Stimulated activated CD8-positive, alpha-beta memory T cell treated with anti-CD3 and anti-CD28 coated beads, Interleukin-12 subunit alpha, Interleukin-12 subunit beta, amount 100 ng/mL, for 24 hours (primary cell): ENCODE measurements around the gene SLC39A10.
A peak's percentile ranks its signal among the peaks of the same experiment; 100 is the strongest.
"Not testable (repeated sequence)": the region's sequence is repeated elsewhere in the genome, so short reads cannot be mapped to it uniquely, and the experiment has no call there.

Experiments
- DNase-seq: peaks from one replicate; pipeline ENCODE4 v3.0.0-alpha.2; 2020; ENCODE audit errors: extremely low read depth

SLC39A10 gene

DNA sequence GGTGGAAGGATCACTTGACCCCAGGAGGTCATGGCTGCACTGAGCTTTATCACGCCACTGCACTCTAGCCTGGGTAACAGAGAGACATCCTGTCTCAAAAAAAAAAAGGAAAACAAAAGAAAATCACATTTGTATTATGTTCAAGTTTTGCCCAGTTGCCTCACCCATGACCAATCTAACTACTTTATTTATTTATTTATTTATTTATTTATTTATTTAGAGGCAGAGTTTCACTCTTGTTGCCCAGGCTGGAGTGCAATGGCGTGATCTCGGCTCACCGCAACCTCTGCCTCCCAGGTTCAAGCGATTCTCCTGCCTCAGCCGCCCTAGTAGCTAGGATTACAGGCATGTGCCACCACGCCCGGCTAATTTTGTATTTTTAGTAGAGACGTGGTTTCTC is 12.3 kb upstream of the SLC39A10 start:
- not testable (repeated sequence) for DNase-seq

DNA sequence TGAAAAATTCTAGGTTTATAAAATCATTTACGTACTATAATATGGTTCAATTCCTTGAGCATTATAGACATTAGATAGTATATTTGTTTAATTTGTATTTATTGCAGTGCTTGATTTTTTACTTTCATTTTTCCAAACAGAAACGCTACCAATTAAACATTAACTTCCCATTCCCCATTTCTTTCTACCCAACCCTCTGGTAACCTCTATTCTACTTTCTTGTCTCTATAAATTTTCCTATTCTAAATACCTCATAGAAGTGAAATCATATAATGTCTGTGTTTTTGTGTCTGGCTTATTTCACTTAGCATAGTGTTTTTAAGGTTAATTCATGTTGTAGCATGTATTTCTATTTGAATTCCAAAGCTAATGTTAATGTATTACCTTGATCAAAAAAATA is 11.6 kb upstream of the SLC39A10 start:
- DNase-seq, result no peak

DNA sequence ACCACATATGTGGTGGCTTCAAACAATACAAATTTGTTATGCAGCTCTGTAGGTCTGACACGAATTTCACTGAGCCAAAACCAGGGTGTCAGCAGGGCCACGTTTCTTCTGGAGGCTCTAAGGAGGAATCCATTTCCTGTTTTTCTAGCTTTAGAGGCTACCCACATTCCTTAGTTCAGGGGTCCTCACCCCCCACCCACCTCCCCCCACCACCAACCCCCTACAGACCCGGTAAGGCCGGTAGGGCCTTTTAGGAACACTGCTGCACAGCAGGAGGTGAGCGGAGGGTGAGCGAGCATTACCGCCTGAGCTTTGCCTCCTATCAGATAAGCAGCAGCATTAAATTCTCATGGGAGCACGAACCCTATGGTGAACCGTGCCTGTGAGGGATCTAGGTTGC is 10.6 kb upstream of the SLC39A10 start:
- no peak for DNase-seq

DNA sequence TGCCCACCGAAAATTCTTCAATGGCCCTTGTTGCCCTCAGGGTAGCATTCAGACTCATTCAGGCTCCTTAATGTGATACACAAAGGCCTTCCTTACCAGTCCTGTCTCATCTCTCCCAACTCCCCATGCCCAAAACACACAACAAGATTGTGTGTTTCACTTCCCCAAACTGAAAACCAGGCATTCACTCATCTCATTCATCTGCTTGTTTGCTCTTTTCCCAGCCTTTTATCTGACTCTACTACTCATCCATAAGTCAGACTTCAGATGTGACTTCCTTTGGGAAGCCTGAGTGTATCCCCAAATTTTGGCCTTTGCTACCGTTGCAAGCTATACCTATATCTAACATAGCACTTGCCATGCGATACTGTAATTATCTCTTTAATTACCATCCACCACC is 9.7 kb upstream of the SLC39A10 start:
- DNase-seq, result no peak

DNA sequence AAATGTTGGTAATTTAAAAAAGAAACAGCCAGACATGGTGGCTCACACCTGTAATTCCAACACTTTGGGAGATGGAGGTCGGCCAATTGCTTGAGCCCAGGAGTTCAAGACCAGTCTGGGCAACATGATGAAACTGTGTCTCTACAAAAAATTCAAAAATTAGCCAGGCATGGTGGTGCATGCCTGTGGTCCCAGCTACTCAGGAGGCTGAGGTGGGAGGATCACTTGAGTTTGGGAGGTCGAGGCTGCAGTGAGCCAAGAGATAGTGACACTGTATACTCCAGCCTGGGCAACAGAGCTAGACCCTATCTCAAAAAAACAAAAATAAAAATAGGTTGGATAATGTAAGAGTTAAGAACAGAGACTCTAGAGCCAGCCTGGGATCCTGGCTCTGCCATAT is 8.7 kb upstream of the SLC39A10 start:
- DNase-seq, result not testable (repeated sequence)

DNA sequence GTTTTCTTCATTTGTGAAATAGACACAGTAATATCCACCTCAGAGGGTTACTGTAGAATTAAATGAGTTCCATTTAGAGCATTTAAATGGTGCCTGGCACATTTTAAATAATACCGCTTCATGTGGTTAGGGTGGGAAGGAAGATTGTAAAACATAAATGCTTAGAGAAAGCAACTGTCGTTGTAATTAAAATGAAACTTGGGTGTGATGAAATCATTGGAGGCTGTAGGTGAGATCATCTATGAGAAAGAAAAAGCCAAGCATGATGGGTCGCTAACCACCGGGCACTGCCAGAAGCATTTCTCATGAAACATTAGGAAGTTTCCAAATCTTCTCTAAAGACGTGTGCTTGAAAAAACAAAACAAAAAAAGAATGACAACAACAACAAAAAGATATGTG is 8.2 kb upstream of the SLC39A10 start:
- no peak for DNase-seq

DNA sequence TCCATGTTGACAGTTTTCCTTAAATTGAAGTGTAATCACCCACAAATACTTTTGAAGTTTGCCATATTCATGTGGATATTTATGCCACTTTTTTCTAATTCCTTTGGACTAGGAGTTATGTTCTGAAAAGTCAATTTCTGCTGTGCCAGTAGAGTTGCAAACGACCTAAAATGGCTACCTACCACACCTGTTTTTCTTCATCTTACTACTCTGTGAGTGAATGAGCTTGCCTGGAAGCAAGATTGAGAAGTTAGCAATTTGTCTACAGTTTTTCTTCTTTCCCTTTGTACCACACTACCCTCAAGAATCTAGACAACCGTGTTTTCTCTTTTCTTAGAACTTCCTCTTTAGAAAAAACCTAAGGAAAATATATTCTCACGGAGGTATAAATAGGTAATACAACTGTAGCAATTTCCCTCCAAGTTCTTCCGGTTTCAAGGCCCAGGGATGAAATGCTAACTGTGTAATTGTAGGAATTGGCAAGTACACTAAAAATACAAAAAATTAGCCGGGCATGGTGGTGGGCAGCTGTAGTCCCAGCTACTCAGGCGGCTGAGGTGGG is 7.3 kb upstream of the SLC39A10 start:
- DNase-seq, result no peak

DNA sequence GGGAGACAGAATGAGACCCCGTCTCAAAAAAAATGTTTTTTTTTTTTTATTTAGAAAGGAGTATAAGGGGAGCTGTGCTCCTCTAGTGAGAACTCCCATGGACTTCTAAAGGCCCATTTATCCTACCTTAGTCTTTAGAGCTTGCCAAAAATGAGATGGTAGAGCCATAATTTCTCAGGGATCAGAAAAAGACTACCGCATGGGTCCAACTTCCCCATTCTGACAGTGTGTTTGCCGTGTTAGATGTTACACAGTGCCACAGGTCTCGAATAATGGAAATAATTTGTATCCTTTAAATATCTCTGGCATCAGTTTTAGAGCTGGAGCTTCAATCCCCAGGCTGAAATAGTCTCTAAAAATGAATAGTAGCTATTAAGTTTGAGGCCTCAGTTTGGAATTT is 6.0 kb upstream of the SLC39A10 start:
- no peak for DNase-seq

DNA sequence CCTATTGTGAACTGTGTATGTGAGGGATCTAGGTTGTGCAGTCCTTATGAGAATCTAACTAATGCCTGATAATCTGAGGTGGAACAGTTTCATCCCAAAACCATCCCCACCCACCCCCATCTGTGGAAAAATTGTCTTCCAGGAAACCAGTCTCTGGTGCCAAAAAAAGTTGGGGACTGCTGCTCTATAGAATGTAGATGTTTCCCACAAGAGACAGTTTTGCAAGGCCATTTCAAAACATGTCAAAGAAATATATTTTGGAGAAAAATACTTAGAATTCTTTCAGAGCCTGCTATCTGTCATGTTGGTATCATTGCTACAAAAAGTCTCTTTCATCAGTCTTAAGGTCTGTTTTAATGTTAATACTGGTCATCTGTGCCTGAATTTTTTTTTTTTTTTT is 4.1 kb upstream of the SLC39A10 start:
- DNase-seq, result no peak

DNA sequence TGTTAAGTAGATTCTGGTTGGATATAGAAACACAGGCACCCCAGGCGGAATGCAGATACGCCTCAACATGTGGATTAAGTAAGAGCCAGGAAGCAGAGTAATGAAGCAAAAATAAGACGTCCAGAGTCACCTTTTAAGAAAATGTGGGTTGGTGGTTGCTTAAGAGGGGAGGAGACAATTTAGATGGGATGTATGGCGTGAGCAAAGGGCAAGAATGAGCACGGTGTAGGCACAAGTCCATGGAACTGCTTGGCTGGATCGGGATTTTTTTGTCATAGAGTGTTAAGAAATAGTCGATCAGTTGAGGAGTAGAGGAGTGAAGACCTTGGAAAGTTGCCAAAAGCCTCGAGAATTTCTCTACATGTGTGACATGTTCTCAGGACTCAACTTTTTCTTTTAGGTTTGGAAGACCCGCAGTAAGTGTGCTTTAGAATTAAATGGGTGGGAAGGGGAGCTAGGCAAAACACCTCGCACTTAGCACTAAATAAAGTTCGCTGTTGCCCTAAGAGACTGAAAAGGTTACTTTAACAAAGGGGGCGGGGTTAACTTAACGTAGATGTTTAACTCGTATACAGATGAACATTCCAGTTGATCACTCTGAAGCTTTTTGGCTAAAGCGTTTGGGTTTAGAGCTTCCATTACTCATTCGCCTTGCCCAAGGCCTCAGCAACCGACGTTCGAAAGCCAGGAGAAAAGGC is 716 bp upstream of the SLC39A10 start:
- DNase-seq, result no peak

DNA sequence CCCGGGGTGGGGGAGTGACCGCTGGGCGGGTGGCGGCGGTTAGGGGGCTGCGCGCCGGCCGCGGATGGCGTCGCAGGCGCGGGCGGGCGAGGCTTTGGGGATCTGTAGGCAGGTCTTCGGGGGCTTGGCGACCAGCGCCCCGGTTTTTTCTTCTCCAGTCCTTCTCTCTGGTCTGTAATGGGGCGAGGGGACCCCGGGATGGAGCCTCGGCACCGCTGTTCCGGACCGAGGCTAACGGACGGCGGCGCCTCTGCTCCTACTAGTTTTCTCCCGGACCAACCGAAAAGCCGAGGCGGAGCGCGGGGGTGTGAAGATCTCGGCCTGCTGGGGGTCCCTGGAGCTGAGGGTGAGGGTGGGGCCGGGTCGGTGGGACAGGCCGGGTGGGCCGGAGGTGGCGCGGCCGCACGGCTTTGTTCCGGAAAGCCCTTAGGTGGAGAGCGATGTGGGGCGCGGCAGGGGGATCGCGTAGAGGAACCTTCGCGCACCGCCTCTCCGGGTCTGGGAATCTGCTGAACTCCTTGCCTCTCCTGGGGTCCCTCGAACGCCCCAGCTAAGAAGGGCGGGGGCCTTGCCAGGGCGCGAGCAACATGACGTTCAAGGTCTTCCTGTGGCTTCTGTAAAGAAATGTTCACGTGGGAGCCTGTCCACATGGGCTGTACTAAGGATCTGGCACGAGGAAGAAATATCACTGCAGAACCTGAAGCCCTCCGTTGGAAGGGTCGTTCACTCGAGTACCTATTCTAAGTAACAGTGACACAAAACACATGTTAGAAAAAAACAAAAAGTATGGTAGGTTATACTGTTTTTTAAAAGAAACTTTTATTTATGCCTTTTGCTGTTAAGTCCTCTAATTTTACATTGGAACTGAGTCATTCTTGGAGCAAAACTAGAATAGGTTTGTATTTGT is 861 bp downstream of the SLC39A10 start:
- DNase-seq, result peak; percentile 32

DNA sequence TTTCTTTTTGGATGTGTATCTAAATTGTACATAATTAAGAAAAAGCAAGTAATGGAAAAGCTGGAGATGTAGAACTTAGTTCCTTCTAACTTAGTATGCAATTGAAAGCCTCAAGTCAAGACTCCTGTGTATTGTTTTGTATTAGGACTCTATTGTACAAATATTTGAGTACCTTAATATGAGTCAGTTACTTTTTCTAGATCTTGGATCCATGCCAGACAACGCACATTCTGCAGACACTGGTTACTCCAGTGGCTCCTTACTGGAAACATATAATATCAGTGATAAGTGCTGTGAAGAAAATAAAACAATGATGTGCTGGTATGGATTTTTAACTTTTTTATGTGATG is 1.5 kb downstream of the SLC39A10 start:
- DNase-seq, result no peak

DNA sequence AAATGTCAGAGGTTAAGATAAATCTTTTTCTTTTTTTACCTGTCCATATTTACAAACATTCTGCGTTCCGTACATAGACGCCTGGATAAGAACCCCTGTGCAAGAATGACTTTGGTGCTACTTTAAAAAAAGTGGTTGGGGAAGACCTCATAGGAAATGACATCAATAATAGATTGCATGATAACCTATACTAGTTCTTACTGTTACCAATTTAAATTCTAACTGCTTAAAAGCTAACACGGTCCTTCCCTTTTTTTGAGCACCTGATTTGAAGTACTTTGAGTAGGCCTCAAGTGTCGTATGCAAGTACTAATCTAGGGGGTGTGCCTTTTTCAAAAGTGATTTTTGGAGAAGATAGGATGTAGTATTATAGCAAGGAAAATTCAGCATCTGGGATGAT is 2.1 kb downstream of the SLC39A10 start:
- no peak for DNase-seq

DNA sequence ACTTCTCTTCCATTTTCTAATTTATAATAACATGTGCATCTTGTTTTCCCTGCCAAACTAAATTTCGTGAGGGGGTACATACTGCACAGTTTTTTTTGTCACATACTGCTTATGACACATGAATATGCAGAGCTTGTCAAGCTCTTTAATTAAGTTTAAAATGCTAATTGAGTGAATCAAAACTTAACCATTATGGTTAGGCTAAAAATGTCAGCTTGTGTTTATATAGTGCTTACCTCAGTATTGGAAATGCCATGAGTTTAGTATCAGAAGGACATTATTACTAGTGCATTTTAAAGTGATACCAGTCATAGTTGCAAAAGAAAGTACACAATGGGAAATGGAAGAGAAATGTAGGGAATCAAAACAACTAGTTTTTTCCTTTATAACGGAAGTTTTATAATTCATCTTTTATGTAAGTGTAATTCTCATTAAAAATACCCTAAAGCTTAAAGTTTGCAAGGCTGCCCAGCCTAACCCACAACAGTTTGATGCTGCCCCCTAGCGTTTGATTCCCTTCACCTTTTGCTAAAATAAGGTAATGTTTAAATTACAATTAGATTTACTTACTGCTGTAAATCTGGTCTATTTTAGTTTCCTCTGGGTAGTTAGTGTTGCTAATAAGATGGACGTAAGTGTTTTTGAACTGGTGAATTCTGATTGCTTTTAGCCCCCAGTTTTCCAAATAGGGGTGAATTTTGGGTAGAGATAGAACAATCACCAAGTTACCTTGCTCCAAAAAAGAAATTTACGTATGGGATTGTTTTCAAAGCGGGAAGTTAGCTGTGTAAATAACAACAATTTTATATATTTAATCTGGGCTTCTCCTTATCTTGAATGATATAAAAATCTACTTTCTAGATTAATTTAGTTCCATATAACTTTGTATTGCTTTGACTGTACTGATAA is 3.2 kb downstream of the SLC39A10 start:
- DNase-seq, result peak; percentile 44

DNA sequence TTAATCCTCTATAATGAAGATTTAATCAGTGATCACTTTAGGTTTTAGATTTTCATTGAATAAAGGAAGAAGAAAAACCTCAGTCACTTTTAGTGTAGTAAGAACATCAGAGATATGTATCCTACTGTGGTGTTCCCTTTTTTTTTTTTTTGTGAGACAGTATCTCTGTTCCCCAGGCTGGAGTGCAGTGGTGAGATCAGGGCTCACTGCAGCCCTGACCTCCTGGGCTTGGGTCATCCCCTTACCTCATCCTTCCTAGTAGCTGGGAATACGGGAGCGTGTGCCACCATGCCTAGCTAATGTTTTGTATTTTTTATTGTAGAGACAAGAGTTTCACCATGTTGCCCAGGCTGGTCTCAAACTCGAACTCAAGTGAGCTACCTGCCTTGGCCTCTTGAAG is 5.1 kb downstream of the SLC39A10 start:
- no peak for DNase-seq

DNA sequence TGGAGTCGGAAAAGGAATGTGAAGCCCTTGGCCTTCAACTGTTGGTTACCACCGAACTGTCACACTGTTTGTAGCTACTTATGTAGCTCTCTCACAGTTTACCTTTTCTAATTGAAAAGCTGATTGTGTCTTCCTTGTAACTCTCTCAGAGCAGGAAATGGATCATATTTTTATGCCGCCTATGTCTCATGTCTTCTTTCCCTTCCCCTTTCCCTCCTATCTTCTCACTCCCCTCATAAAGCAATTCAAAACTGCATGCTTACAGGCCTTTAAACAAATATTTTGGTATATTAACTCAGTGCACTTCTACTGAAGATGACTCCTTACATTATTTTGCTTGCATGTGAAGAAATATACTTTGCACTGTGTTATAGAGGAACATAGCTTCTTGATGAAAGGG is 6.0 kb downstream of the SLC39A10 start:
- no peak for DNase-seq

DNA sequence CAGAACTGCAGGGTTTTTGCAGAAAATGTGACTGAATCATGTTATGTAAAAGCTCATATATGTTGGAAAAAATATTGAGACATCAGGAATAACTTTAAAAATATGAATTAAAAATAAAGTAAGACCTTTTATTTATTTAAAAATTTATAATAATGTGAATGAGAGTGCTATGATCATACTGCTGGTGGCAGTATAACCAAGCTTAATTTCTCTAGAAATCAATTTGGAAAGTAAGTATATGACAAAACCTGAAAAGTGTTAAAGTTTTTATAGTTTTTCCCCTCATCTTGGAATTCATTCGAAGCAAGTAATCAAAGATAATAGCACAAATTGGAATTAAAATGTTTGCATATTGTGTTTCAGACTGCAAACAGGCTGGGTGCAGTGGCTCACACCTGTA is 7.5 kb downstream of the SLC39A10 start:
- DNase-seq, result no peak

DNA sequence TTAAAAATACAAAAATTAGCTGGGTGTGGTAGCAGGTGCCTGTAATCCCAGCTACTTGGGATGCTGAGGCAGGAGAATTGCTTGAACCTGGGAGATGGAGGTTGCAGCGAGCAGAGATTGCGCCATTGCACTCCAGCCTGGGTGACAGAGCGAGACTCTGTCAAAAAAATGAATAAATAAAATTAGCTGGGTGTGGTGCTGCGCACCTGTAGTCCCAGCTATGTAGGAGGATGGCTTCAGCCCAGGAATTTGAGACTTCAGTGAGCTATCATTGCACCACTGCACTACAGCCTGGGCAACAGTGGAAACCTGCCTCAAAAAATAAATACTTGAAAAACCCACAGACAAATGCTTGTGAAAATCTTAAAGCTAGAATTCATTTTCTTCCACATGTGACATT is 8.1 kb downstream of the SLC39A10 start:
- DNase-seq, result not testable (repeated sequence)

DNA sequence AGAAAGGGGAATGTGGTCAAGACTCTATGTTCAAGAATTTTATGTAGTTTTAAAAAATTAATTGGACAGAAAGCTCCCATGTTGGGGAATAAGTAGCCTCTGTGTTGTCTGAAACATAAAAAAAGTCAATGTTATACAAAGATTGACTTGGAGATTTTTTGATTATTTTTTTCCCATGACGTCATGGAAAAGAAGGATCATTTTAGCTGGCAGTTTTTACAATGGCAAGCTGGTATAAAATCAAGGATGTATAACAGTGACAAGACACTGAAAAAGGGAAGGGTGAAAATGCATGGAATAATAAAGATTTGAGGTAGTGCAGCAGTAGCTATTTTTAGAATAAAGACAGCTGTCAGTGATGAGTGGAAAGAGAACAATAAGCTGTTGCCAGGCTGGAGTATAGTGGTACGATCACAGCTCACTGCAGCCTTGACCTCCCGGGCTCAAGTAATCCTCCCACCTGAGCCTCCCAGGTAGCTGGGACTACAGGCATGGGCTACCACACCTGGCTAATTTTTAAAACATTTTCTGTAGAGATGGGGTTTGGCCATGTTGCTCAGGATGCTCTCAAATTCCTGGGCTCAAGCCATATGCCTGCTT is 9.2 kb downstream of the SLC39A10 start:
- DNase-seq, result no peak

DNA sequence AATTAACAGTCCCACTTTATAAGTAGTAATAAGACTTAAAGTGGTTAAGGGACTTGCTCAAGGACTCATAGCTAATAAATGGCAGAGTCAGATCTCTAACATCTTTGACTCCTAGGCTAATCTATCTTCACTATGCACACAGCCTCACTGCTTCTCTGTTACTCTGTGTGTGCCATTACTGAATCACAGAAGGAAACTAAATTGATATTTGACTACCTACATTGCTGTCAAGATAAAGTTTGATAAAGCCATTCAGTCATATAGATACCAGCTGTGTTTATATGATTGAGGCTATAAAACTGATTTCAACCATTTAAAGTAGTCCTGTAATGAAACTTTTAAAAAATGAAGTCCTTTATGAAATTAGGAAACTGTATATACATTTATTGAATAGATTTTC is 10.9 kb downstream of the SLC39A10 start:
- DNase-seq, result no peak

DNA sequence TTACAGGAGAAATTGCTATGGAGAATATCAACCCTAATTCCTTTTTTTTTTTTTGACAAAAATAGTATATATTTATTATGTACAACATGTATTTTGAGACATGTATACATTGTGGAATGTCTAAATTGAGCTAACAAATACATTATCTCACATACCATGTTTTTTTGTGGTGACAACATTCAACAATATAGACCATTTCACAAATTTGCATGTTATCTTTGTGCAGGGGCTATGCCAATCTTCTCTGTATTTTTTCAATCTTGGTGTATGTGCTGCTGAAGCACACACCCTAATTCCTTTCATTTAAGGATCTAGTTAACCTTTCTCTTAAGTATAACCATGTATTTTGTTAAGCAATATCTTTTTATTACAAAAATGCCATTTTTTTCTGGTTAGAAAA is 13.2 kb downstream of the SLC39A10 start:
- no peak for DNase-seq

DNA sequence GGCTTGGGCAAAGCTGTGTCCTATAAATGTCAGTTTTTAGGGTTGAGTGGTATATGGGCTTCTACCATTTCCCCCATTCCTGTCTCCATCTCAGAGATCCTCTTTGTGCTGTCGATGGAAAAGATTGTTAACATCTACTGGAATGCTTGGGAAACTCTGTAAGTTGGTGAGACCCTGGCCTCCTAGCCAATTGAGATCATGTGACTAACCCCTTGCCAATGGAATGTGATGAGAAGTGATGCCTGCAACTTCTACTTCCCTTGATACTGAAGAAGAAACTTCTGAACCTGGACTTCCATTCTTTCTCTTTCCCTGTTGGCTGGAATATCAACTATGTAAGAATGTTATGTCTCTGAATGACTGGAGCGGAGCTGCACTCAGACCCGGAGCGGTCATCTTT is 14.5 kb downstream of the SLC39A10 start:
- DNase-seq, result no peak
